ENCODE results near the gene PLEKHG5. TPM values are rescaled to one million over a fixed set of nuclear protein-coding genes. Genes with fewer than 3 reads are reported as not detected.

The PLEKHG5 gene
- total and polyA plus RNA-seq, 10 of the 15 experiments (the other 5 are each of a cell fraction or from before 2014, with no cell fraction given): 0.04 to 1.1 (median 0.18) TPM; not detected in 1

GRCh38 chr1:6509919-6510291 is 18.4 kb upstream of the PLEKHG5 start (continued):
- TF ChIP-seq SIN3A (IDR thresholded peaks at IDR 0.05; ENCODE audit: low read depth, low read length) (no peak), CHD4 (IDR thresholded peaks at IDR 0.05) (no peak)

- Histone ChIP-seq H3K4me3 (no peak overlapping the region), H3K27me3 (replicated peaks in 1 of 2; ENCODE audit: control insufficient read depth in 2 of 2, insufficient read depth in 2 of 2, low read length in 1 of 2) (no peaks in the 10 kb centered on the region; a peak in 1 of 4 replicates), H3K9ac (ENCODE audit: control insufficient read depth, insufficient read depth, low read length) (no peak overlapping the region), H3K9me3 (replicated peaks; ENCODE audit: control insufficient read depth, insufficient read depth, low read length) (no peaks in the 10 kb centered on the region), H3K4me2 (ENCODE audit: control insufficient read depth, insufficient read depth) (no peak overlapping the region), H3K36me3 (ENCODE audit: control insufficient read depth in 2 of 2, insufficient read depth in 2 of 2, low read length in 1 of 2) (no peaks in the 10 kb centered on the region), H2AFZ (ENCODE audit: control insufficient read depth, low read depth, low read length) (no peak overlapping the region), H4K20me1 (ENCODE audit: control insufficient read depth, insufficient read depth) (no peaks in the 10 kb centered on the region; the same call in 1 of the 2 replicates), H3K27ac (ENCODE audit: control insufficient read depth, insufficient read depth) (no peak overlapping the region), H3K4me1 (ENCODE audit: control insufficient read depth, insufficient read depth, low read length) (no peaks in the 10 kb centered on the region), H3K79me2 (ENCODE audit: control insufficient read depth, insufficient read depth, low read length) (no peaks in the 10 kb centered on the region)
- no peak for ATAC-seq
- no peak for DNase-seq (ENCODE audit: low read depth, low spot score)
- CTCF ChIA-PET: interaction anchor here (0.6 to 1.2 kb wide), 2 partner anchors 138 to 210 kb away, joined by 3 to 4 read pairs; no protein-coding TSS in a partner anchor
- no TSS peak for BruUV-seq (replicated peaks)
- RAD21 ChIA-PET (ENCODE audit: unreplicated experiment): no interaction called here
- SMC1A ChIA-PET (ENCODE audit: uncharacterized antibody, unreplicated experiment): no interaction called here
- FAIRE-seq: no peak
- in situ Hi-C loops (cut with MboI): no loop called here
- intact Hi-C loops (cut with micrococcal nuclease; ENCODE audit: unreplicated experiment): no loop called here
- POLR2A ChIA-PET: no interaction called here
- TF ChIP-seq NR2F1 (conservative IDR thresholded peaks at IDR 0.05) (0 out of 2 replicates have a peak, but pooled peaks have one; percentile 13), FOXK2 (IDR thresholded peaks at IDR 0.05) (no peak), BRCA1 (IDR thresholded peaks at IDR 0.05; ENCODE audit: low read depth, low read length) (no peak), SPI1 (IDR thresholded peaks at IDR 0.05; ENCODE audit: borderline replicate concordance, insufficient read depth, low read depth, low read length) (peak; percentile 40; the same call in 1 of the 2 replicates), BCL11A (IDR thresholded peaks at IDR 0.05; ENCODE audit: low read depth, low read length) (no peak)
- 16% methylated on average over 20 of the region's 20 CpGs for WGBS (ENCODE audit: insufficient coverage, insufficient replicate concordance, low lambda C conversion rate, missing lambda C conversion rate)
Observed at GRCh38 chr1:6509220-6509918, 17.9 kb upstream of the PLEKHG5 start.

Measured in GM12878 (cell line).